ENCODE measurements around the gene CLK3.
A peak's percentile ranks its signal among the peaks of the same experiment; 100 is the strongest.

CLK3 gene

DNA sequence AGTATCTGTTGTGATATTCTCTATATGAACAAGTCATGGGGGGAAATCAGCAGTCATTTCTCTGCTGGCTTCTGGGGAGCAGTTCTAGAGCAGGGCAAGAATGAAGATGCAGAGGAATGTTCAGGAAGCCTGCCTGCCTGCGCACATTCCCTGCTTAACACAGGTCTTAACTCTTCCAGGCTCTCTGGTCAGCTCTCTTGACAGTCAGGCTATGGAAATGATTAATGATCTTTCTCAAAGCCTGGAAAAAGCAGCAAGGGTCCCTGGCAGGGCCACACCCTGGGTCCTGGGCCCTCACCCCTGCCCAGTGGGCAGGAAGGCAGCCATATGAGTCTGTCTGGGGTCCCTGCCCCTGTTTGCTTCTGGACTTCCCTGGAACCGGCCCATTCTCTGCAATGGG lies 31.4 kb upstream of the CLK3 start:
- Histone ChIP-seq H2AFZ (ENCODE audit: insufficient read depth, low read length, poor library complexity) (no peak overlapping the region), H3K27me3 (ENCODE audit: insufficient read depth, low read length) (no peaks in the 10 kb centered on the region), H4K8ac (ENCODE audit: low read depth, low read length) (no peak overlapping the region), H3K4me2 (ENCODE audit: low read length) (peak overlapping the region; percentile 21), H3K4me3 (ENCODE audit: low read depth, low read length) (no peak overlapping the region), H3K27ac (ENCODE audit: low read depth, low read length) (peak overlapping the region; percentile 72), H3K23ac (ENCODE audit: low read length) (no peak overlapping the region), H2BK12ac (ENCODE audit: low read length) (peak overlapping the region; percentile 19), H3K9me3 (ENCODE audit: insufficient read depth, low read depth, low read length) (no peaks in the 10 kb centered on the region), H3K36me3 (ENCODE audit: control insufficient read depth in 1 of 2, insufficient read depth in 2 of 2, low read length in 2 of 2) (peaks cover 11 to 20% of the 10 kb centered on the region in 2 experiments), H3K4me1 (ENCODE audit: control insufficient read depth in 1 of 2, insufficient read depth in 2 of 2, low read length in 2 of 2) (peaks cover 43 to 48% of the 10 kb centered on the region in 2 experiments), H4K12ac (ENCODE audit: low read depth, low read length) (no peak overlapping the region), H3K4ac (ENCODE audit: low read depth, low read length) (peak overlapping the region; percentile 7), H3K79me2 (ENCODE audit: control insufficient read depth, insufficient read depth, low read length, poor library complexity) (peaks cover 3% of the 10 kb centered on the region), H3K79me1 (ENCODE audit: low read length) (peaks cover 28% of the 10 kb centered on the region), H4K91ac (ENCODE audit: low read depth, low read length) (peak overlapping the region; percentile 17), H3K9ac (ENCODE audit: low read length) (no peak overlapping the region), H2BK5ac (ENCODE audit: low read depth, low read length, poor library complexity) (peak overlapping the region; percentile 3), H3K18ac (ENCODE audit: low read length) (peak overlapping the region; percentile 5), H2AK5ac (ENCODE audit: low read length) (no peak overlapping the region), H2BK120ac (ENCODE audit: insufficient read depth, low read length, poor library complexity) (no peak overlapping the region), H3K14ac (ENCODE audit: low read length) (no peak overlapping the region)
- DNase-seq = no peak
- WGBS (ENCODE audit: extremely low coverage, insufficient coverage, insufficient read length) = no CpG with 5 or more reads among the region's 2 CpGs

DNA sequence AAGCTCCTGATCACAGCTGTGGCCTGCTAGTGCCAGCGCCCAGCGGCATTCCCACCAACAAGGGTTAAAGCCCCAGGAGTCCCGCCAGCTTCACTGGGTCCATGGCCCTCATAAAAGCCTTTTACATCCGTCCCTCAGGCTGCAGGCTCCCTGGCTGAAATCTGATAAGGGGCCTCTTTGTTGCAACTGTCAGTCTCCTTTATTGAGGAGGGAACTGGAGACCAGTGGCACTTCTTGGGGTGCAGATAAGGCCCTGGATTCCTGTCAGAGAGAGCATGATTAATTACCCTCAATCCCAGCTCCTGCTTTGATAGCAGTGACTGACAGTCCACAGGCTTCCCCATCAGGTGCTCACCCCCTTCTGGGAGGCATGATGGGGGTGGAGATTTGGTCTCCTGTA lies 30.9 kb upstream of the CLK3 start:
- peak overlapping the region; percentile 21 for H3K4me2 ChIP-seq (ENCODE audit: low read length)
- no peak overlapping the region for H2AK5ac ChIP-seq (ENCODE audit: low read length)
- H4K8ac ChIP-seq (ENCODE audit: low read depth, low read length) = no peak overlapping the region
- H2BK12ac ChIP-seq (ENCODE audit: low read length) = peak overlapping the region; percentile 19
- peak overlapping the region; percentile 72 for H3K27ac ChIP-seq (ENCODE audit: low read depth, low read length)
- no peaks in the 10 kb centered on the region for H3K27me3 ChIP-seq (ENCODE audit: insufficient read depth, low read length)
- peaks cover 13 to 23% of the 10 kb centered on the region in 2 experiments for H3K36me3 ChIP-seq (ENCODE audit: control insufficient read depth in 1 of 2, insufficient read depth in 2 of 2, low read length in 2 of 2)
- H3K14ac ChIP-seq (ENCODE audit: low read length) = no peak overlapping the region
- peak overlapping the region; percentile 5 for H2BK5ac ChIP-seq (ENCODE audit: low read depth, low read length, poor library complexity)
- peak overlapping the region; percentile 17 for H4K91ac ChIP-seq (ENCODE audit: low read depth, low read length)
- no peak overlapping the region for H3K23ac ChIP-seq (ENCODE audit: low read length)
- peaks cover 48 to 54% of the 10 kb centered on the region in 2 experiments for H3K4me1 ChIP-seq (ENCODE audit: control insufficient read depth in 1 of 2, insufficient read depth in 2 of 2, low read length in 2 of 2)
- no peak overlapping the region for H2BK120ac ChIP-seq (ENCODE audit: insufficient read depth, low read length, poor library complexity)
- H3K9ac ChIP-seq (ENCODE audit: low read length) = no peak overlapping the region
- DNase-seq = no peak
- peak overlapping the region; percentile 5 for H3K18ac ChIP-seq (ENCODE audit: low read length)
- no peak overlapping the region for H4K12ac ChIP-seq (ENCODE audit: low read depth, low read length)
- H3K79me1 ChIP-seq (ENCODE audit: low read length) = peaks cover 33% of the 10 kb centered on the region
- no peak overlapping the region for H2AFZ ChIP-seq (ENCODE audit: insufficient read depth, low read length, poor library complexity)
- H3K9me3 ChIP-seq (ENCODE audit: insufficient read depth, low read depth, low read length) = no peaks in the 10 kb centered on the region
- WGBS (ENCODE audit: extremely low coverage, insufficient coverage, insufficient read length) = no CpG with 5 or more reads among the region's 4 CpGs
- H3K79me2 ChIP-seq (ENCODE audit: control insufficient read depth, insufficient read depth, low read length, poor library complexity) = peaks cover 3% of the 10 kb centered on the region
- no peak overlapping the region for H3K4me3 ChIP-seq (ENCODE audit: low read depth, low read length)
- peak overlapping the region; percentile 7 for H3K4ac ChIP-seq (ENCODE audit: low read depth, low read length)

DNA sequence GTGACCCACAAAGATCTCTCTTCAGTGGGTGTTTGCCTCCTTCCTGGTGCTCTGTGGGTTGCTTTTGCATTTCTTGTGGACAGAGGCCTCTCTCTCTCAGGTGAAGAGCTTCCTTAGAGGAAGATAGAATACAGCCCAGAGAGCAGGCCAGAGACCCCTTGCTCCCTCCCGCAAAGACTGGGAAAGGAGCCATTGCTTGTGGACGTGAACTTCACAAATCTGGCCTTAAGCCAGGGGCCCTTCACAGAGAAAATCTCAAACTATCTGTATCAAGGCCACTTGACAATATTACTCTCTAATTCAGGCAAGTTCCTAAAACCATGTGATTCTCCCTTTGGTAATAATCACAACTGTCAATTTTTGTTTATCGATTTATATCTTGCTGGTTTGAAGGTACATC lies 30.4 kb upstream of the CLK3 start:
- no CpG with 5 or more reads among the region's 3 CpGs for WGBS (ENCODE audit: extremely low coverage, insufficient coverage, insufficient read length)
- H3K9me3 ChIP-seq (ENCODE audit: insufficient read depth, low read depth, low read length) = no peaks in the 10 kb centered on the region
- no peak overlapping the region for H3K18ac ChIP-seq (ENCODE audit: low read length)
- DNase-seq = no peak
- H3K4ac ChIP-seq (ENCODE audit: low read depth, low read length) = peak overlapping the region; percentile 28
- H3K9ac ChIP-seq (ENCODE audit: low read length) = no peak overlapping the region
- H4K91ac ChIP-seq (ENCODE audit: low read depth, low read length) = no peak overlapping the region
- no peak overlapping the region for H3K4me3 ChIP-seq (ENCODE audit: low read depth, low read length)
- H3K4me1 ChIP-seq (ENCODE audit: control insufficient read depth in 1 of 2, insufficient read depth in 2 of 2, low read length in 2 of 2) = peaks cover 49 to 54% of the 10 kb centered on the region in 2 experiments
- peaks cover 34% of the 10 kb centered on the region for H3K79me1 ChIP-seq (ENCODE audit: low read length)
- peak overlapping the region; percentile 5 for H2BK5ac ChIP-seq (ENCODE audit: low read depth, low read length, poor library complexity)
- peaks cover 13 to 27% of the 10 kb centered on the region in 2 experiments for H3K36me3 ChIP-seq (ENCODE audit: control insufficient read depth in 1 of 2, insufficient read depth in 2 of 2, low read length in 2 of 2)
- H3K14ac ChIP-seq (ENCODE audit: low read length) = no peak overlapping the region
- H4K12ac ChIP-seq (ENCODE audit: low read depth, low read length) = no peak overlapping the region
- peak overlapping the region; percentile 12 for H2AK5ac ChIP-seq (ENCODE audit: low read length)
- H3K27me3 ChIP-seq (ENCODE audit: insufficient read depth, low read length) = no peaks in the 10 kb centered on the region
- H2BK12ac ChIP-seq (ENCODE audit: low read length) = peak overlapping the region; percentile 1
- peaks cover 3% of the 10 kb centered on the region for H3K79me2 ChIP-seq (ENCODE audit: control insufficient read depth, insufficient read depth, low read length, poor library complexity)
- peak overlapping the region; percentile 54 for H3K27ac ChIP-seq (ENCODE audit: low read depth, low read length)
- no peak overlapping the region for H2AFZ ChIP-seq (ENCODE audit: insufficient read depth, low read length, poor library complexity)
- peak overlapping the region; percentile 49 for H2BK120ac ChIP-seq (ENCODE audit: insufficient read depth, low read length, poor library complexity)
- H3K4me2 ChIP-seq (ENCODE audit: low read length) = no peak overlapping the region
- no peak overlapping the region for H3K23ac ChIP-seq (ENCODE audit: low read length)
- H4K8ac ChIP-seq (ENCODE audit: low read depth, low read length) = no peak overlapping the region

- H3K9me3 ChIP-seq (ENCODE audit: insufficient read depth, low read depth, low read length) = no peaks in the 10 kb centered on the region
- H3K4me3 ChIP-seq (ENCODE audit: low read depth, low read length) = no peak overlapping the region
- WGBS (ENCODE audit: extremely low coverage, insufficient coverage, insufficient read length) = no CpG with 5 or more reads among the region's 9 CpGs
- H3K14ac ChIP-seq (ENCODE audit: low read length) = no peak overlapping the region
- H3K27ac ChIP-seq (ENCODE audit: low read depth, low read length) = no peak overlapping the region
- H3K4me2 ChIP-seq (ENCODE audit: low read length) = no peak overlapping the region
- H3K79me2 ChIP-seq (ENCODE audit: control insufficient read depth, insufficient read depth, low read length, poor library complexity) = peaks cover 3% of the 10 kb centered on the region
- no peak overlapping the region for H2AK5ac ChIP-seq (ENCODE audit: low read length)
- no peak overlapping the region for H3K9ac ChIP-seq (ENCODE audit: low read length)
- H2AFZ ChIP-seq (ENCODE audit: insufficient read depth, low read length, poor library complexity) = no peak overlapping the region
- H3K23ac ChIP-seq (ENCODE audit: low read length) = no peak overlapping the region
- no peak overlapping the region for H2BK5ac ChIP-seq (ENCODE audit: low read depth, low read length, poor library complexity)
- no peak overlapping the region for H4K91ac ChIP-seq (ENCODE audit: low read depth, low read length)
- H2BK12ac ChIP-seq (ENCODE audit: low read length) = no peak overlapping the region
- H3K18ac ChIP-seq (ENCODE audit: low read length) = no peak overlapping the region
- H3K4me1 ChIP-seq (ENCODE audit: control insufficient read depth in 1 of 2, insufficient read depth in 2 of 2, low read length in 2 of 2) = peaks cover 46 to 49% of the 10 kb centered on the region in 2 experiments
- no peak overlapping the region for H4K12ac ChIP-seq (ENCODE audit: low read depth, low read length)
- no peak overlapping the region for H2BK120ac ChIP-seq (ENCODE audit: insufficient read depth, low read length, poor library complexity)
- no peak for DNase-seq
- H3K36me3 ChIP-seq (ENCODE audit: control insufficient read depth in 1 of 2, insufficient read depth in 2 of 2, low read length in 2 of 2) = peaks cover 16 to 33% of the 10 kb centered on the region in 2 experiments
- no peak overlapping the region for H3K4ac ChIP-seq (ENCODE audit: low read depth, low read length)
- H4K8ac ChIP-seq (ENCODE audit: low read depth, low read length) = peak overlapping the region; percentile 55
- H3K79me1 ChIP-seq (ENCODE audit: low read length) = peaks cover 31% of the 10 kb centered on the region
- no peaks in the 10 kb centered on the region for H3K27me3 ChIP-seq (ENCODE audit: insufficient read depth, low read length)
Measured at GRCh38 chr15:74585857-74586256, 29.8 kb upstream of the CLK3 start.
